Endothelial cell of umbilical vein (primary cell): ENCODE data around the gene CDKN1C. TPM values are rescaled to one million over a fixed set of nuclear protein-coding genes. Genes with fewer than 3 reads are reported as not detected.

Experiments used
- BruUV-seq: library from RNA; stranded (reverse); fragments of 400-500 nt; replicated peaks from 2 replicates; lab custom pipeline; 2021; lab: Mats Ljungman, UMichigan
- CTCF ChIA-PET: fragments of 300-600, 350-600 bp; sonication (Branson Sonifier 250); formaldehyde crosslinking; loops from one replicate; lab custom pipeline; 2021; ENCODE audit warnings: antibody characterized with exemption, inconsistent platforms; lab: Charles Lee
- POLR2A ChIA-PET: fragments of 300-600, 350-600 bp; sonication (Branson Sonifier 250); formaldehyde crosslinking; loops from one replicate; lab custom pipeline; 2021; ENCODE audit warnings: antibody characterized with exemption, inconsistent platforms; lab: Charles Lee
- DNase-seq: peaks from one replicate; pipeline ENCODE4 v3.0.0-alpha.2; 2011; ENCODE audit warnings: low read depth, low spot score
- FAIRE-seq: peaks from 2 replicates; lab custom pipeline; 2011; peaks lifted over from hg19 to GRCh38; lab: Jason Lieb, UNC
- H2AFZ ChIP-seq: 2 replicates; pipeline ENCODE4 v1.6.0; 2012; ENCODE audit warnings: low read depth, low read length, control low read depth, inconsistent platforms
- H3K27ac ChIP-seq: 2 replicates; pipeline ENCODE4 v1.5.1; 2011; ENCODE audit warnings: low read depth, mild to moderate bottlenecking, control low read depth, low read length, moderate library complexity; ENCODE audit not compliant: insufficient read depth
- H3K27me3 ChIP-seq, 2 experiments: 2 replicates each; pipeline versions ENCODE4 v1.6.0 to v1.6.1; 2011; ENCODE audit warnings: low read length in 2 of 2, mixed read lengths in 1 of 2; ENCODE audit not compliant: control insufficient read depth in 2 of 2, insufficient read depth in 2 of 2
- H3K36me3 ChIP-seq, 2 experiments: 2 replicates in 1 of 2; 3 replicates in 1 of 2; pipeline ENCODE4 v1.5.1; 2011; ENCODE audit warnings: low read length in 2 of 2, mild to moderate bottlenecking in 1 of 2, moderate library complexity in 1 of 2; ENCODE audit not compliant: control insufficient read depth in 2 of 2, insufficient read depth in 2 of 2; ENCODE audit errors: extremely low read depth in 1 of 2
- H3K4me1 ChIP-seq: 3 replicates; pipeline ENCODE4 v1.5.1; 2011; ENCODE audit warnings: mild to moderate bottlenecking, low read length; ENCODE audit not compliant: control insufficient read depth, insufficient read depth; ENCODE audit errors: extremely low read depth
- H3K4me2 ChIP-seq: 2 replicates; pipeline ENCODE4 v1.6.1; 2011; ENCODE audit warnings: low read length, control low read depth, mixed read lengths; ENCODE audit not compliant: insufficient read depth
- H3K4me3 ChIP-seq, 3 experiments: fragments of 200-600 bp in 1 of 3; sonication (generic), shearing (Covaris generic) in 1 of 3; replicated peaks in 1 of 3; 2 replicates each; pipeline ENCODE4 v1.5.1; 2011 to 2016; ENCODE audit warnings: control low read depth in 3 of 3, low read length in 3 of 3, mild to moderate bottlenecking in 2 of 3, inconsistent platforms in 1 of 3, low read depth in 1 of 3, moderate library complexity in 1 of 3; ENCODE audit not compliant: insufficient read depth in 1 of 3
- H3K79me2 ChIP-seq: 2 replicates; pipeline ENCODE4 v1.6.0; 2012; ENCODE audit warnings: low read length, inconsistent platforms; ENCODE audit not compliant: control insufficient read depth, insufficient read depth
- H3K9ac ChIP-seq: replicated peaks from 2 replicates; pipeline ENCODE3; 2011; ENCODE audit warnings: low read length, control low read depth; ENCODE audit not compliant: insufficient read depth; ENCODE audit errors: extremely low read depth
- H3K9me1 ChIP-seq: replicated peaks from 3 replicates; pipeline ENCODE4 v1.6.0; 2011; ENCODE audit warnings: mild to moderate bottlenecking, low read length; ENCODE audit not compliant: control insufficient read depth, insufficient read depth; ENCODE audit errors: extremely low read depth
- H3K9me3 ChIP-seq: replicated peaks from 2 replicates; pipeline ENCODE4 v1.5.1; 2012; ENCODE audit warnings: low read length, inconsistent platforms; ENCODE audit not compliant: control insufficient read depth, insufficient read depth
- H4K20me1 ChIP-seq: replicated peaks from 2 replicates; pipeline ENCODE3; 2011; ENCODE audit warnings: mild to moderate bottlenecking, low read length; ENCODE audit not compliant: control insufficient read depth, insufficient read depth; ENCODE audit errors: extremely low read depth
- EZH2 ChIP-seq: IDR thresholded peaks from 2 replicates; pipeline ENCODE4 v1.6.1; 2012; ENCODE audit warnings: borderline replicate concordance, low read depth, mild to moderate bottlenecking, moderate library complexity, low read length, inconsistent platforms; ENCODE audit not compliant: severe bottlenecking
- FOS ChIP-seq: IDR thresholded peaks from 2 replicates; pipeline ENCODE4 v1.6.1; 2011; ENCODE audit warnings: mild to moderate bottlenecking, low read length, moderate library complexity, borderline replicate concordance; ENCODE audit not compliant: insufficient read depth
- GATA2 ChIP-seq: IDR thresholded peaks from 2 replicates; pipeline ENCODE4 v1.7.0; 2011; ENCODE audit warnings: low read depth, mild to moderate bottlenecking, moderate library complexity, mixed read lengths, low read length; ENCODE audit not compliant: insufficient read length, insufficient read depth
- JUN ChIP-seq: IDR thresholded peaks from 2 replicates; pipeline ENCODE4 v1.6.1; 2011; ENCODE audit warnings: borderline replicate concordance, low read depth; ENCODE audit not compliant: insufficient read length, insufficient read depth
- MAX ChIP-seq: IDR thresholded peaks from 2 replicates; pipeline ENCODE4 v1.6.1; 2011; ENCODE audit not compliant: insufficient read depth, insufficient read length
- MYC ChIP-seq: IDR thresholded peaks from one replicate; pipeline ENCODE4 v1.6.1; 2011; ENCODE audit warnings: mild to moderate bottlenecking, low read depth, low read length
- POLR2A ChIP-seq: IDR thresholded peaks from 2 replicates; pipeline ENCODE4 v1.6.1; 2012; ENCODE audit warnings: low read depth, mild to moderate bottlenecking, control low read depth, low read length
- POLR2AphosphoS5 ChIP-seq: IDR thresholded peaks from 2 replicates; pipeline ENCODE4 v1.6.1; 2012; ENCODE audit warnings: low read depth, mild to moderate bottlenecking, control low read depth, low read length, moderate library complexity; ENCODE audit not compliant: insufficient read depth
- dilution Hi-C: fragments of 300-500 bp; cut with MboI; formaldehyde crosslinking; loops from one replicate; pipeline ENCODE4 v1.15.0; 2019; ENCODE audit warnings: low sequenced_read_pairs; ENCODE audit not compliant: extremely low pct_ligation_motif_present
- intact Hi-C: fragments of 100-400 bp; cut with micrococcal nuclease; formaldehyde crosslinking; loops from one replicate; pipeline ENCODE4 v1.10.0; 2022
- polyA plus RNA-seq, 4 experiments: library from polyadenylated mRNA; depleted of rRNA in 3 of 4; stranded (reverse) in 3 of 4; unstranded in 1 of 4; fragments of >200 nt; gene quantifications; 2 replicates each; pipeline versions ENCODE4 v1.2.1 to v1.2.3, GENCODE V29; 2011 to 2012; ENCODE audit warnings: missing spikeins in 1 of 4
- total RNA-seq: library from RNA; stranded (reverse); gene quantifications from 2 replicates; pipeline ENCODE4 v1.2.3, GENCODE V29; 2021
- TF ChIP-seq, protein P1 (sequence below), 2 donors: IDR thresholded peaks; 1 replicate in 1 of 2; 2 replicates in 1 of 2; pipeline ENCODE4 v1.5.1; 2011; ENCODE audit warnings: low read length in 2 of 2, mild to moderate bottlenecking in 2 of 2, moderate library complexity in 2 of 2, control low read depth in 1 of 2, inconsistent platforms in 1 of 2, low read depth in 1 of 2; ENCODE audit not compliant: insufficient read depth in 1 of 2; ENCODE audit errors: extremely low read depth in 1 of 2

The CDKN1C gene
- total and polyA plus RNA-seq, 2 donors (not counting 3 experiments of a cell fraction or from before 2014, with no cell fraction given) = 4.1 to 9.0 TPM

DNA sequence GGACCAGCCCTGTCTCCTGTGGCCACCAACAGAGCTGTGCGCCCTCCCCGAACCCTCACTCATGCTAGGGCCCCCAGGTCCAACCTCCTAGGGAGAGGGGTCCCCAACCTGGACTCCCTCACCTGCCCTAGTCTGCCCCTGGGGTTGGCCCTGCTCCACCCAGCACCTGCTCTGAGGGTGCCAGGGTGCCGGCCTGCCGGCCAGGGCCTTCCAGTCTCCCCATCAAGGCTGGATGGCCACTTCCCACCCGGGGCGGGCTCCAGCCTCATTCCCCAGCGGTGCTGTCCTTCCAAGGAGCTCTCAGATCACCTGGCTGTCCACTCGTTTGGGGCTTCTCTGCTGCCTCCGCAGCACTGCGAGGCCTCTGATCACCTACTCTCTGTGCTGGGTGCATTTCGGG is 39.1 kb downstream of the CDKN1C start:
- Histone ChIP-seq H3K27ac (no peak overlapping the region), H2AFZ (no peak overlapping the region), H3K9ac (no peak overlapping the region), H3K4me2 (no peak overlapping the region), H3K27me3 (no peaks in the 10 kb centered on the region), H3K9me3 (no peaks in the 10 kb centered on the region), H3K4me3 (no peak overlapping the region), H3K4me1 (no peaks in the 10 kb centered on the region), H3K79me2 (no peaks in the 10 kb centered on the region), H3K9me1 (no peaks in the 10 kb centered on the region), H3K36me3 (no peaks in the 10 kb centered on the region), H4K20me1 (no peaks in the 10 kb centered on the region)
- CTCF ChIA-PET = no interaction called here
- FAIRE-seq (no peak), DNase-seq (no peak)
- dilution Hi-C loops = no loop called here
- no TSS peak for BruUV-seq
- no peak for TF ChIP-seq POLR2A
- no peak for TF ChIP-seq FOS
- TF ChIP-seq POLR2AphosphoS5 = no peak
- TF ChIP-seq MYC = no peak
- TF ChIP-seq, protein P1, sequence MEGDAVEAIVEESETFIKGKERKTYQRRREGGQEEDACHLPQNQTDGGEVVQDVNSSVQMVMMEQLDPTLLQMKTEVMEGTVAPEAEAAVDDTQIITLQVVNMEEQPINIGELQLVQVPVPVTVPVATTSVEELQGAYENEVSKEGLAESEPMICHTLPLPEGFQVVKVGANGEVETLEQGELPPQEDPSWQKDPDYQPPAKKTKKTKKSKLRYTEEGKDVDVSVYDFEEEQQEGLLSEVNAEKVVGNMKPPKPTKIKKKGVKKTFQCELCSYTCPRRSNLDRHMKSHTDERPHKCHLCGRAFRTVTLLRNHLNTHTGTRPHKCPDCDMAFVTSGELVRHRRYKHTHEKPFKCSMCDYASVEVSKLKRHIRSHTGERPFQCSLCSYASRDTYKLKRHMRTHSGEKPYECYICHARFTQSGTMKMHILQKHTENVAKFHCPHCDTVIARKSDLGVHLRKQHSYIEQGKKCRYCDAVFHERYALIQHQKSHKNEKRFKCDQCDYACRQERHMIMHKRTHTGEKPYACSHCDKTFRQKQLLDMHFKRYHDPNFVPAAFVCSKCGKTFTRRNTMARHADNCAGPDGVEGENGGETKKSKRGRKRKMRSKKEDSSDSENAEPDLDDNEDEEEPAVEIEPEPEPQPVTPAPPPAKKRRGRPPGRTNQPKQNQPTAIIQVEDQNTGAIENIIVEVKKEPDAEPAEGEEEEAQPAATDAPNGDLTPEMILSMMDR (IDR thresholded peaks at IDR 0.05; ENCODE audit: extremely low read depth in 1 of 2, insufficient read depth in 1 of 2, low read depth in 1 of 2, low read length in 2 of 2) = no peak
- TF ChIP-seq GATA2 = no peak
- TF ChIP-seq MAX = no peak
- no peak for TF ChIP-seq EZH2
- no peak for TF ChIP-seq JUN
- POLR2A ChIA-PET = no interaction called here
- intact Hi-C loops = no loop called here
